Dermis microvascular lymphatic vessel endothelial cell (primary cell): ENCODE data around the gene IMPDH1. TPM values are rescaled to one million over a fixed set of nuclear protein-coding genes. Genes with fewer than 3 reads are reported as not detected.
A peak's percentile ranks its signal among the peaks of the same experiment; 100 is the strongest.

Source experiments
- DNase-seq, 2 donors: peaks; one replicate each; pipeline versions ENCODE4 v3.0.0 to v3.0.0-alpha.2; 2010; ENCODE audit warnings: low read depth in 2 of 2
- total RNA-seq: library from RNA; depleted of rRNA; stranded (reverse); fragments of >200 nt; gene quantifications from 2 replicates; pipeline ENCODE4 v1.2.1, GENCODE V29; 2014

Gene IMPDH1
- total RNA-seq, 1 donor from 2014 or later = 54.9 TPM

GRCh38 chr7:128405471-128406313 lies 4.1 kb downstream of the IMPDH1 start:
- peak in 1 of 2 donors; percentile 58 for DNase-seq

GRCh38 chr7:128404886-128405470 lies 4.8 kb downstream of the IMPDH1 start:
- peak in 1 of 2 donors; percentile 26 for DNase-seq

GRCh38 chr7:128404143-128404681 lies 5.6 kb downstream of the IMPDH1 start:
- no peak for DNase-seq

GRCh38 chr7:128403676-128404075 lies 6.1 kb downstream of the IMPDH1 start:
- no peak for DNase-seq

- DNase-seq = peak; percentile 28 to 47
Measured at GRCh38 chr7:128402356-128402755, 7.4 kb downstream of the IMPDH1 start.

- DNase-seq = no peak
Measured at GRCh38 chr7:128400566-128400965, 9.2 kb downstream of the IMPDH1 start.

- DNase-seq = no peak
Measured at GRCh38 chr7:128399991-128400390, 9.8 kb downstream of the IMPDH1 start.

GRCh38 chr7:128398841-128399135 lies 11.0 kb downstream of the IMPDH1 start:
- no peak for DNase-seq

GRCh38 chr7:128398016-128398840 lies 11.6 kb downstream of the IMPDH1 start:
- peak in 1 of 2 donors; percentile 46 for DNase-seq

- no peak for DNase-seq
Measured at GRCh38 chr7:128396357-128396756, 13.4 kb downstream of the IMPDH1 start.

- no peak for DNase-seq
Measured at GRCh38 chr7:128395748-128396147, 14.0 kb downstream of the IMPDH1 start.

- DNase-seq = no peak
Measured at GRCh38 chr7:128394904-128395496, 14.8 kb downstream of the IMPDH1 start.

- DNase-seq = no peak
Measured at GRCh38 chr7:128393526-128394330, 16.1 kb downstream of the IMPDH1 start.

GRCh38 chr7:128392446-128393327 lies 17.1 kb downstream of the IMPDH1 start:
- DNase-seq = no peak

- DNase-seq = no peak
Measured at GRCh38 chr7:128391805-128392204, 18.0 kb downstream of the IMPDH1 start.

GRCh38 chr7:128390871-128391565 lies 18.8 kb downstream of the IMPDH1 start:
- DNase-seq = no peak

- no peak for DNase-seq
Measured at GRCh38 chr7:128389618-128390329, 20.0 kb downstream of the IMPDH1 start.

- no peak for DNase-seq
Measured at GRCh38 chr7:128389085-128389617, 20.6 kb downstream of the IMPDH1 start.
